AG09319 (cell line): ENCODE measurements around the gene ANKRD33B.

Experiments used
- DNase-seq: peaks from one replicate; pipeline ENCODE4 v3.0.0-alpha.2; 2010; ENCODE audit warnings: low read depth; ENCODE audit errors: extremely low read depth
- TF ChIP-seq, protein P1 (sequence below): IDR thresholded peaks from 2 replicates; pipeline ENCODE4 v1.5.1; 2011; ENCODE audit warnings: low read depth, mild to moderate bottlenecking, inconsistent platforms, low read length, moderate library complexity

The ANKRD33B gene

DNA sequence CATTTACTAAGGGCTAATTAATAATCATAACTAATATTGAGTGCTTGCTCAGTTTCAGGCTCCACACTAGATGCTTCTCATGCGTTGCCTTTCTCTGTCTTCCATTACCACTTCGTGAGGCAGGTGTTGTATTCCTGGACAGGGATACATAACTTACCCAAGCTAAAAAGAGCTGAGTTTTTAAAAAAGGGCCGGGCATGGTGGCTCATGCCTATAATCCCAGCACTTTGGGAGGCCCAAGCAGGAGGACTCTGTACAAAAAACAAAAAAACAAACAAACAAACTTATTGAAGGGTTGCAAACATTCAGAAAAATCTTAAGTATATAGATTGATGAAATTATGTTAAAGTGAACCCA lies 12.1 kb upstream of the ANKRD33B start:
- no peak for DNase-seq
- TF ChIP-seq, protein P1, sequence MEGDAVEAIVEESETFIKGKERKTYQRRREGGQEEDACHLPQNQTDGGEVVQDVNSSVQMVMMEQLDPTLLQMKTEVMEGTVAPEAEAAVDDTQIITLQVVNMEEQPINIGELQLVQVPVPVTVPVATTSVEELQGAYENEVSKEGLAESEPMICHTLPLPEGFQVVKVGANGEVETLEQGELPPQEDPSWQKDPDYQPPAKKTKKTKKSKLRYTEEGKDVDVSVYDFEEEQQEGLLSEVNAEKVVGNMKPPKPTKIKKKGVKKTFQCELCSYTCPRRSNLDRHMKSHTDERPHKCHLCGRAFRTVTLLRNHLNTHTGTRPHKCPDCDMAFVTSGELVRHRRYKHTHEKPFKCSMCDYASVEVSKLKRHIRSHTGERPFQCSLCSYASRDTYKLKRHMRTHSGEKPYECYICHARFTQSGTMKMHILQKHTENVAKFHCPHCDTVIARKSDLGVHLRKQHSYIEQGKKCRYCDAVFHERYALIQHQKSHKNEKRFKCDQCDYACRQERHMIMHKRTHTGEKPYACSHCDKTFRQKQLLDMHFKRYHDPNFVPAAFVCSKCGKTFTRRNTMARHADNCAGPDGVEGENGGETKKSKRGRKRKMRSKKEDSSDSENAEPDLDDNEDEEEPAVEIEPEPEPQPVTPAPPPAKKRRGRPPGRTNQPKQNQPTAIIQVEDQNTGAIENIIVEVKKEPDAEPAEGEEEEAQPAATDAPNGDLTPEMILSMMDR = no peak

DNA sequence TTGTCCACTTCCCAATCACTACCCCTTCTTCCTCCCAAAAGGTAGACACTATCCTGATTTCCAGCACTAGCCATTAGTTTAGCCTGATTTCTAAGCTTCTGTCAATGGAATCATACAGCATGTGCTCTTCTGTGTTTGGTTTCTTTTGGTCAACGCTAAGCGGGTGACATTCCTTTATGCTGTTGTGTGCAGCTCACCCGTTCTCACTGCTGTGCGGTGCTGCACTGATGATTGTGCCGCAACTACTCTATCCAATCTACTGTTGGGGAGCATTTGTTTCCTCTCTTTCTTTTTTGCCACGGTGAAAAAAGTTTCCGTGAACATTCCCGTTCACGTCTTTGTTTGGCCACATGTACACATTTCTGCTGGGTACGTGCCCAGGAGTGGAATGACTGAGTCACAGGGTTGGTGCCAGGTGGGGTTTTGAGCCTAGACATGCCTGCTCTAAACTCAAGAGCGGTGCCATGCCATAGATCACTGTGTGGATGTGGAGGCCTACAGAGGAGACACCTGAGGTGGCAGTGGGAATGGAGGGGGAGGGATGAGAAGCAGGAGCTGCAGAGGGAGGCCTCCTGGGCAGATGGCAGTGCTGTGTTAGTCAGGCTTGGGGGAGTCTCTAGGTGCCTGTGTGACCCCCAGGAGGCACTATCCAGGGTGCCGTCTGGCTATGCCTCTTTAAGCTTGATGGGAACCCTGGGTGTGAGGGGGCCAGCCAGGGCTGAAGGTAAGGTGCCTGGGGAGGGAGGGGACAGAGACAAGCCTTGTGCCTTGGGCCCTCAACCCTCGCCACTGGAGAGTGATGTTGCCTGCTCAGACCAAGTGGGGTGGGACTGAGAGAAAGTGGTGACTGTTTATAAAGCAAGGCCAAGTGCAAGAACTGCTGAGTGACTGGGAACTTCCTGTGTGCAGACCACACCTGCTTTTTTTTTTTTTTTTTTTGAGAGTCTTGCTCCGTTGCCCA lies 11.4 kb upstream of the ANKRD33B start:
- TF ChIP-seq, protein P1 = no peak
- DNase-seq = no peak

DNA sequence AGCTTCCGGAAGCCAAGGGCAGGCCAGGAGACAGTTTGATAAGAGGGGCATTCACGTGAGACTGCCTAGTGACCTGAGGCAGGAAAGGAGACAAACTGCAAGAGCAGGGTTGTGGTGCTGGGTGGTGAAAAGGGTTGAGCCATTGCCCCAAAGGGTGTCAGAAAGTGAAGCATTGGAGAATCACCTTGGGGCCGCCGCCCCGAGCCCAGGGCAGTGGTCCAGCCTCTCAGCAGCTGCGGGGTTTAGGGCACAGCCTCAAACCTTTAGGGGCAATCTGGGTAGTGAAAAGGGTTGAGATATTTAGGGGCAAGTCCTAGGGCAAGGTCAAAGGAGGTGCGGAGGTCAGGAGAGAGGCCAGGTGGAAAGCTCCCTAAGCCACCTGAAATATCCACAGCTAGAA lies 10.4 kb upstream of the ANKRD33B start:
- no peak for DNase-seq

DNA sequence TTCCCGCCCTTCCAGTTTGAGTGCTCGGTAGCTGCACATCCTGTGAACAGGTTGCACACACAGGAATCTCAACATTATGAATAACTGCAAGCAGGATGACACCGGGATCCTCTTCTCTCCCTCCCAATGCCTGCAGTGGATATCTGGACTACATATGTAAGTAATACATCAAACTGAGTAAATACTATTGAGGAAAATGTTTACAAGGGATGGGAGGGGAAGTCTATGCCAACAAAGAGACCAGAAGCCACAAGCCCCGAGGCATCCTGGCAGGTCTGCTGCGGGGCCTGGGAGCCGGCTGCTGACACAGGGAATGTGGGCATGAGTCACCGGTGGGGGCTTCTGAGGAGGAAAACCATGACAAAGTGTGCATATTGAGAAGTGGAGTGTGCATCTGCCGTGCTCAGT lies 8.6 kb upstream of the ANKRD33B start:
- DNase-seq = no peak
- TF ChIP-seq, protein P1 = no peak

More for the DNA sequence above, 10.4 kb upstream of the ANKRD33B start:
- TF ChIP-seq, protein P1 = no peak

DNA sequence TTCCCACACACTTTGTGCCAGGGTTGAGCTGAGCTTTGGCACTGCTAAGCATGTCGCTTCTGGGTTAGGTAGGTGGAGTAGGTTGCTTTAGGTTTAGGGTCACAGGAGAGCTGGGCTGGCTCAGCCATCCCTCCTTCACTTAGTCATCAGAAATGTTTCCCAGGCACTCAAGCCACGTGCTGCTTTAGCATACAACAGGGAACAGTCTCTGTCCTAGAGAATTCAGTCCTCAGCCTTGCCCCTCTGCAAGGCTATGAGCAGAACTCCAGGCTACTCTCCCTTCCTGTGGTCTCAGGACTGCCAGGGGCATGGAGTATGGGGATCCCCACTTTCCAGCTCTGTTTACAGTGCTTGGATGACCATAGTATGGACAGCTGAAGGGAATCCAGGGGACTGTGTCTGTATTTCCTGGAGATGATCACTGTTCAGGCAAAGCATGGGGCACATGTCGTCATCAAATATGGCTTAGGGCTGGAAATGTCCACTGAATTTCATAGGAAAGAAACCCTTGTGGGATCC lies 7.5 kb upstream of the ANKRD33B start:
- DNase-seq = no peak
- TF ChIP-seq, protein P1 = no peak

DNA sequence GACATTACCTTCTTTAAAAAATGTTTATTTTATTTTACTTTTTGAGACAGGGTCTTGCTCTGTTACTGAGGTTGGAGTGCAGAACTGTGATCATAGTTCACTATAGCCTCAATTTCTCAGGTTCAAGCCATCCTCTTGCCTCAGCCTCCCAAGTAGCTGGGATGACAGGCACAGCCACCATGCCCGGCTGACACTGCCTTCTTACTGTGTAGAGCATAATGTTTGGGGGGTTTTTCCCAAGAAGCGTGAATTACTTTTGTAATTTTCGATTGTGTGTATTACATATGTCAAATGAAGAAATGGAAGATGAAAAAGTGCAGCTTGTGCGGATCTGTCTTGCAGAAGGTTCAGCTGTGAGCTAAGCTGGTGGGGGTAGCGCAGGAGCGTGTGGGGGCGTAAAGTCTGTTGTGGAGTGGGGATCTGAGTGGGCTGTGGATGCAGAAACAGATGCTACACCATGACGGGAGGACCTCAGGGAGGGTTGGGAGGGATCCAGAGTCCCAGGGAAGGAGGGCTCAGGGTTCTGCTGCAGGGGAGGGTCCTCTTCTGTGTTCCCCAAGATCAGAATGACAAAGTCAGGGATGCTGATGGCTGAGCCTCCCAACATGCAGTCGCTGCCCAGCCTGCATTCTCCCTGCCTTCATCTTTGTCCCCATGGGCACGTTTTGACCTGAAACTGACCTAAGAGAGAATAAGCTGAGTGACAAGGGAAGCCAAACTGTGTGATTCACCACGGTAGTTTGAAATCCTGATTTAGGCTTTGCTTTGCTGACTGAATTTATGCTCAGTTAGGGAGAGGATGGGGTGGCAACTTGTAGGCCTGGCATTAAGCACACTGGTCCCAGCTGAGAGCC lies 6.8 kb upstream of the ANKRD33B start:
- TF ChIP-seq, protein P1 = no peak
- no peak for DNase-seq
